Retina (tissue), 1 donor: ENCODE data around the gene SKIC2.
"Not testable (repeated sequence)": the region's sequence is repeated elsewhere in the genome, so short reads cannot be mapped to it uniquely, and the experiment has no call there.

Source experiments
- DNase-seq: peaks from one replicate; pipeline ENCODE4 v3.0.0-alpha.2; 2016

Gene SKIC2

GRCh38 chr6:32005538-32005880, 46.5 kb downstream of the SKIC2 start:
- DNase-seq, result not testable (repeated sequence)

- DNase-seq, result not testable (repeated sequence)
Observed at GRCh38 chr6:32005991-32006529, 47.1 kb downstream of the SKIC2 start.

DNA sequence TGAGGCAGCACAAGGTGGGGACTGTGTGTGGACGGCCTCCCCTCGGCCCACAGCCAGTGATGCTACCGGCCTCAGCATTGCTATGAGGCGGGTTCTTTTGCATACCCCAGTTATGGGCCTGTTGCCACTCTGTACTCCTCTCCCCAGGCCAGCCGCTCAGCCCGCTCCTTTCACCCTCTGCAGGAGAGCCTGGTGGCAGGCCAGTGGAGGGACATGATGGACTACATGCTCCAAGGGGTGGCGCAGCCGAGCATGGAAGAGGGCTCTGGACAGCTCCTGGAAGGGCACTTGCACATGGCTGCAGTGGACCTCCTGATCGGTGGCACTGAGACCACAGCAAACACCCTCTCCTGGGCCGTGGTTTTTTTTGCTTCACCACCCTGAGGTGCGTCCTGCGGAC, 48.1 kb downstream of the SKIC2 start:
- DNase-seq, result not testable (repeated sequence)

DNA sequence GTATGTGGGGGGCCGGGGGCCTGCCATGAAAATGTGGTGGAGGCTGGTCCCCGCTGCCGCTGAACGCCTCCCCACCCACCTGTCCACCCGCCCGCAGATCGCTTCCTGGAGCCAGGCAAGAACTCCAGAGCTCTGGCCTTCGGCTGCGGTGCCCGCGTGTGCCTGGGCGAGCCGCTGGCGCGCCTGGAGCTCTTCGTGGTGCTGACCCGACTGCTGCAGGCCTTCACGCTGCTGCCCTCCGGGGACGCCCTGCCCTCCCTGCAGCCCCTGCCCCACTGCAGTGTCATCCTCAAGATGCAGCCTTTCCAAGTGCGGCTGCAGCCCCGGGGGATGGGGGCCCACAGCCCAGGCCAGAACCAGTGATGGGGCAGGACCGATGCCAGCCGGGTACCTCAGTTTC, 49.1 kb downstream of the SKIC2 start:
- DNase-seq, result not testable (repeated sequence)

- DNase-seq, result not testable (repeated sequence)
Observed at GRCh38 chr6:32008616-32009015, 49.6 kb downstream of the SKIC2 start.

DNA sequence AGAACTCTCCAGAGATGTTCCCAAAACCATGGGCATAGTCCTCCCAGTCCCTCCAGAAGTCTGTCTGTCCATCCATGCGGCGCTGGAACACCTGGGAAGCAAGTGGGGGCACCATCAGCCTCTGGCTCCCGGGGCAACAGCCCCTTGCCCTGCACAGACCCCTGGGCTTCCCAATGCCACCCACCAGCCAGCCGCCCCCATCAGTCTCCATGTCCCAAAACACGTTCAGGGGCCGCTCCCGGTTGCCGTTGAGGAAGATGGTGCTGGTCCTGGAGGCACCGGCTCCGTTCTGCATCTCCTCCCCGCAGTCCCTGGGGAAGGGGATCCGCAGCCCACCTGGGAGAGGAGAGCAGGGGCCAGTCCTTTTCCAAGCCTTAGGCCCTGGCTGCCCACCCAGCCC, 50.6 kb downstream of the SKIC2 start:
- DNase-seq, result not testable (repeated sequence)

DNA sequence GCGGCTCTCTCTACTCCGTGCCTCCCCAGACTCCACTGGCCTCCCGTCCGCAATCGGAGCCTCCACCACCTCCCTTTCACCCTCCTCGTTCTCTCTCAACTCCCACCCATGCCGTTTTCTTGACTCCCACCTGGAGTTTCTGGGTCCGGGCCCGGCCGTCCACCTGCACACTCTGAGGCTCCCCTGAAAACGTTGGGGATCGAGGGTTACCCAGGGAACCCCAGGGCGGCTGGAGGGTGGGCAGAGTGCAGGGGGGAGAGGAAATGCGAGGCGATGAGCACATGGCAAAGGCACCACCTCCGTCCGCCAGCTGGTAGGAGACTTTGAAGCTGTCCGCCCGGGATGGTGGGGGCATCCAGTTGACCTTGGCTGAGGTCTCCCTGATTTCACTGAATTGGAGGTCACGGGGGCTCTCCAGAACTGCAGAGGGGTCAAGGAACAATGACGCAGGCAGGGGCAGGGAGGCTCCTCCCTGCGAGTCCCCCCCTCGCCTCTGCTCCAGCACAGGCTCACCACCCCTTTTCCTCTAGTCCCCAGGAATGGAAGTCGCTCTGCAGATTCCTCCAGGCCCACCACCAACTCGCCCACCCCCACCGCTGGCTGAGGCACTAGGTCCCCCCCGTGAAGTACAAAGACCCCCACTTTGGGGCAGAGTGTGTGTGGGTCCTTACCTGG, 52.0 kb downstream of the SKIC2 start:
- DNase-seq, result not testable (repeated sequence)

- DNase-seq, result not testable (repeated sequence)
Observed at GRCh38 chr6:32012941-32013617, 54.1 kb downstream of the SKIC2 start.

GRCh38 chr6:32013738-32014137, 54.8 kb downstream of the SKIC2 start:
- not testable (repeated sequence) for DNase-seq

DNA sequence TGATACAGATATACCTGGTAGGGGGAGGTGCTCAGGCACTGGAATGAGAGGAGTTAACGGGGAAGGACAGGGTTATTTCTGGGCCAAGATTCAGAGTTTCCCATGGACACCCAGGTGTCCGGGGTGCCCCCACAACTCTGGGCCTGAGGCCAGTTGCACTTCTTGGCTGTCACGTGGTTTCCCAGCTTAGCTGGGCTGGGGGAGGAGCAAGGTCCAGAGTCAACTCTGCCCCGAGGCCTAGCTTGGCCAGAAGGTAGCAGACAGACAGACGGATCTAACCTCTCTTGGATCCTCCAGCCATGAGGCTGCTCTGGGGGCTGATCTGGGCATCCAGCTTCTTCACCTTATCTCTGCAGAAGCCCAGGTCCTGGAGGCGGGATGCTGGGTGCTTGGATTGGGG, 55.6 kb downstream of the SKIC2 start, which contains the start of gene C4B:
C4B (plus strand) TSS at position 249 of the 400 bp plus-strand sequence; CDS start at position 300, 51 bp downstream.
- not testable (repeated sequence) for DNase-seq
